DMS53 (cell line): Measurements from ENCODE around the gene GPR179.

Experiments used
- DNase-seq: peaks from one replicate; lab custom pipeline; 2025; lab: John Stamatoyannopoulos, UW

GPR179 gene, protein sequence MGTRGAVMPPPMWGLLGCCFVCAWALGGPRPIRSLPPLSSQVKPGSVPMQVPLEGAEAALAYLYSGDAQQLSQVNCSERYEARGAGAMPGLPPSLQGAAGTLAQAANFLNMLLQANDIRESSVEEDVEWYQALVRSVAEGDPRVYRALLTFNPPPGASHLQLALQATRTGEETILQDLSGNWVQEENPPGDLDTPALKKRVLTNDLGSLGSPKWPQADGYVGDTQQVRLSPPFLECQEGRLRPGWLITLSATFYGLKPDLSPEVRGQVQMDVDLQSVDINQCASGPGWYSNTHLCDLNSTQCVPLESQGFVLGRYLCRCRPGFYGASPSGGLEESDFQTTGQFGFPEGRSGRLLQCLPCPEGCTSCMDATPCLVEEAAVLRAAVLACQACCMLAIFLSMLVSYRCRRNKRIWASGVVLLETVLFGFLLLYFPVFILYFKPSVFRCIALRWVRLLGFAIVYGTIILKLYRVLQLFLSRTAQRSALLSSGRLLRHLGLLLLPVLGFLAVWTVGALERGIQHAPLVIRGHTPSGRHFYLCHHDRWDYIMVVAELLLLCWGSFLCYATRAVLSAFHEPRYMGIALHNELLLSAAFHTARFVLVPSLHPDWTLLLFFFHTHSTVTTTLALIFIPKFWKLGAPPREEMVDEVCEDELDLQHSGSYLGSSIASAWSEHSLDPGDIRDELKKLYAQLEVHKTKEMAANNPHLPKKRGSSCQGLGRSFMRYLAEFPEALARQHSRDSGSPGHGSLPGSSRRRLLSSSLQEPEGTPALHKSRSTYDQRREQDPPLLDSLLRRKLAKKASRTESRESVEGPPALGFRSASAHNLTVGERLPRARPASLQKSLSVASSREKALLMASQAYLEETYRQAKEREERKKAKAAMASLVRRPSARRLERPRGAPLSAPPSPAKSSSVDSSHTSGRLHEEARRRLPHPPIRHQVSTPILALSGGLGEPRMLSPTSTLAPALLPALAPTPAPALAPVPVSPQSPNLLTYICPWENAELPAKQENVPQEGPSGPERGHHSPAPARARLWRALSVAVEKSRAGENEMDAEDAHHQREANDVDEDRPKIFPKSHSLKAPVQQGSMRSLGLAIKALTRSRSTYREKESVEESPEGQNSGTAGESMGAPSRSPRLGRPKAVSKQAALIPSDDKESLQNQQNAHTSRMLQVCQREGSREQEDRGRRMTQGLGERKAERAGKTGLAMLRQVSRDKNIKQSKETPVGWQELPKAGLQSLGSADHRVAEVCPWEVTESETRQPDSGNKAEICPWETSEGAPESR (N-terminal part only)

DNA sequence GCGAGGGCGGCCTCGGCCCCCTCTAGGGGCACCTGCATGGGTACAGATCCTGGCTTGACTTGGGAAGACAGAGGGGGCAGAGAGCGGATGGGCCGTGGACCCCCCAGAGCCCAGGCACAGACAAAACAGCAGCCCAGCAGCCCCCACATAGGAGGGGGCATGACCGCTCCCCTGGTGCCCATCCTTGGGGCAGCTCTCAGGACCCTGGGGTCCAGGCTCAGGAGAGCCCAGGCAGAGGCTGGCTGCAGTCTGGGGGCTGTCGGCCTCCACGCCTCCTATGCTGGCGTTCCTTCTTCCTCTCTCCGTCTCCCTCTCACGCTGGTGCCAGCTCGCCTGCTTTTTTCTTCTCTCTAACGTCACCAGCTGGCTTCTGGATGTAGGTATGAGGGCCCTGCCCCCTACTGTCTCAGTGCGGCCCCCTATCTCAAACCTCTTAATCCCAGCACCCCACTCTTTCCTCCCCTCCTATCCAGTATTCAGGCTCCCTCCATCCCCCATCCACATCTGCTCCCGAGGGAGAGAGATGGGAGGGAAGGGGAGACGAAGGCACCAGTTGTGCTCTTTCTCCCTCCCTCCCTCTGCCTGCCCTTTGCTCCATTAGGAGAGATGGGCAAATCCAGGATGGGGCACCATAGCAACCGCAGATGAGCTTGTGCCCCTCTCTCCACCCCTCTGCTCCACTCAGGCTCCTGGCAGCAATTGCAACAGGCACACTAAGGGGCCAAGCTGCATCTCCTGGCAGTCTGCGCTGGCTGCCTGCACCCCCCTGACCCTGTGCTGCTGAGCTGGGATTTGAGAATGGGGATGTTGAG lies at the start of gene GPR179:
GPR179 (minus strand) TSS at position 349 of the 812 bp plus-strand sequence; CDS start at position 182, 167 bp downstream.
- DNase-seq: no peak

- no peak for DNase-seq
Observed at GRCh38 chr17:38379448-38379847, 35.7 kb upstream of the GPR179 start.

- DNase-seq: peak; percentile 10
Observed at GRCh38 chr17:38369124-38369886, 25.5 kb upstream of the GPR179 start.

GRCh38 chr17:38364741-38365140 lies 21.0 kb upstream of the GPR179 start:
- DNase-seq: no peak

- DNase-seq: no peak
Observed at GRCh38 chr17:38363016-38363415, 19.3 kb upstream of the GPR179 start.

- no peak for DNase-seq
Observed at GRCh38 chr17:38361694-38362465, 18.1 kb upstream of the GPR179 start.

GRCh38 chr17:38358586-38359513 lies 15.1 kb upstream of the GPR179 start:
- DNase-seq: no peak

- DNase-seq: no peak
Observed at GRCh38 chr17:38357486-38358123, 13.8 kb upstream of the GPR179 start.

- no peak for DNase-seq
Observed at GRCh38 chr17:38355251-38355650, 11.5 kb upstream of the GPR179 start.

GRCh38 chr17:38354466-38354865 lies 10.7 kb upstream of the GPR179 start:
- DNase-seq: no peak

GRCh38 chr17:38353668-38354067 lies 9.9 kb upstream of the GPR179 start:
- no peak for DNase-seq

GRCh38 chr17:38353086-38353604 lies 9.4 kb upstream of the GPR179 start:
- peak; percentile 35 for DNase-seq

GRCh38 chr17:38352245-38353085 lies 8.7 kb upstream of the GPR179 start:
- peak; percentile 57 for DNase-seq

- DNase-seq: peak; percentile 95
Observed at GRCh38 chr17:38351412-38352222, 7.9 kb upstream of the GPR179 start, which contains the start of gene SOCS7. Gene SOCS7 (plus strand): TSS chr17:38351844. CDS start chr17:38352053, 209 bp downstream.

GRCh38 chr17:38350035-38350434 lies 6.3 kb upstream of the GPR179 start:
- no peak for DNase-seq
